OCI-LY7 (cell line): ENCODE results near the gene ERI3. TPM values are rescaled to one million over a fixed set of nuclear protein-coding genes. Genes with fewer than 3 reads are reported as not detected.

Experiments used
- BruUV-seq: library from RNA; stranded (reverse); fragments of 400-500 nt; replicated peaks from 2 replicates; lab custom pipeline; 2021; lab: Mats Ljungman, UMichigan
- CTCF ChIA-PET: fragments of 300-600 bp; sonication (Branson Sonifier 250); formaldehyde crosslinking; loops from one replicate; lab custom pipeline; 2022; ENCODE audit warnings: antibody characterized with exemption; ENCODE audit not compliant: unreplicated experiment; lab: Charles Lee
- POLR2A ChIA-PET: fragments of 300-600 bp; sonication (Branson Sonifier 250); formaldehyde crosslinking; loops from one replicate; lab custom pipeline; 2022; ENCODE audit warnings: antibody characterized with exemption; lab: Charles Lee
- DNase-seq: peaks from one replicate; pipeline ENCODE4 v3.0.0-alpha.2; 2015; ENCODE audit warnings: low spot score
- H2AFZ ChIP-seq: fragments of 200-600 bp; sonication (generic), shearing (Covaris generic); 2 replicates; pipeline ENCODE4 v1.6.1; 2014; ENCODE audit warnings: mild to moderate bottlenecking, antibody characterized with exemption, low read length, moderate library complexity
- H3K27ac ChIP-seq: fragments of 200-600 bp; sonication (generic); 2 replicates; pipeline ENCODE4 v1.5.1; 2014; ENCODE audit warnings: mixed run types, low read depth, mild to moderate bottlenecking, moderate library complexity, low read length, inconsistent platforms; ENCODE audit not compliant: poor library complexity, severe bottlenecking
- H3K36me3 ChIP-seq: fragments of 200-600 bp; sonication (generic); 2 replicates; pipeline ENCODE4 v1.6.1; 2014; ENCODE audit warnings: mild to moderate bottlenecking, antibody characterized with exemption, low read length, moderate library complexity, mixed read lengths; ENCODE audit not compliant: insufficient read depth
- H3K4me1 ChIP-seq: fragments of 200-600 bp; sonication (generic); 2 replicates; pipeline ENCODE4 v1.5.1; 2014; ENCODE audit warnings: mild to moderate bottlenecking, low read length; ENCODE audit not compliant: insufficient read depth, poor library complexity, severe bottlenecking
- H3K4me2 ChIP-seq: fragments of 200-600 bp; sonication (generic); 2 replicates; pipeline ENCODE4 v1.6.1; 2014; ENCODE audit warnings: mild to moderate bottlenecking, low read length
- H3K4me3 ChIP-seq: fragments of 200-600 bp; sonication (generic); 2 replicates; pipeline ENCODE4 v1.5.1; 2014; ENCODE audit warnings: mild to moderate bottlenecking, low read depth, low read length; ENCODE audit not compliant: poor library complexity, severe bottlenecking
- H3K79me2 ChIP-seq: fragments of 200-600 bp; sonication (generic); 2 replicates; pipeline ENCODE4 v1.6.1; 2016; ENCODE audit warnings: low read depth, mild to moderate bottlenecking, low read length, moderate library complexity, mixed read lengths; ENCODE audit not compliant: insufficient read depth
- H3K9me2 ChIP-seq: fragments of 200-600 bp; sonication (generic); 2 replicates; pipeline ENCODE4 v1.6.1; 2016; ENCODE audit warnings: mild to moderate bottlenecking, low read length, mixed read lengths; ENCODE audit not compliant: insufficient read depth
- H3K9me3 ChIP-seq: fragments of 200-600 bp; sonication (generic); 2 replicates; pipeline ENCODE4 v1.6.1; 2014; ENCODE audit warnings: mild to moderate bottlenecking, mixed run types, low read length, mixed read lengths
- H4K20me1 ChIP-seq: fragments of 200-600 bp; sonication (generic); 2 replicates; pipeline ENCODE4 v1.6.1; 2014; ENCODE audit warnings: mild to moderate bottlenecking, antibody characterized with exemption, low read length, moderate library complexity, mixed read lengths; ENCODE audit not compliant: insufficient read depth
- EZH2phosphoT487 ChIP-seq: fragments of 200-600 bp; sonication (generic); IDR thresholded peaks from 2 replicates; pipeline ENCODE4 v1.6.1; 2018; ENCODE audit warnings: low read depth, borderline replicate concordance, mild to moderate bottlenecking, mixed run types, antibody characterized with exemption, low read length, moderate library complexity, mixed read lengths
- intact Hi-C: fragments of 100-400 bp; cut with micrococcal nuclease; formaldehyde crosslinking; loops from one replicate; pipeline ENCODE4 v1.10.0; 2022; ENCODE audit not compliant: unreplicated experiment
- total RNA-seq, 2 experiments: library from RNA; depleted of rRNA in 1 of 2; stranded (reverse); fragments of >200 nt in 1 of 2; shearing (Covaris generic) in 1 of 2; gene quantifications; 2 replicates each; pipeline ENCODE4 v1.2.3, GENCODE V29; 2014 to 2022
- TF ChIP-seq, protein P1 (sequence below): fragments of 200-600 bp; sonication (generic); conservative IDR thresholded peaks from 2 replicates; pipeline ENCODE4 v1.5.1; 2014; ENCODE audit warnings: mild to moderate bottlenecking, antibody characterized with exemption, low read length, moderate library complexity, mixed read lengths

Gene ERI3
- total RNA-seq, 2 experiments from 2014 or later: 46.5 to 47.4 TPM

GRCh38 chr1:44303532-44303931 is 51.5 kb downstream of the ERI3 start:
- no peak overlapping the region for H3K4me3 ChIP-seq
- H3K27ac ChIP-seq: no peak overlapping the region
- ChIA-PET POLR2A (no interaction called here), CTCF (no interaction called here)
- intact Hi-C loops: no loop called here
- no peak overlapping the region for H3K4me2 ChIP-seq
- no peak overlapping the region for H2AFZ ChIP-seq
- H3K9me3 ChIP-seq: no peaks in the 10 kb centered on the region
- no TSS peak for BruUV-seq
- DNase-seq: no peak
- no peaks in the 10 kb centered on the region for H4K20me1 ChIP-seq
- H3K79me2 ChIP-seq: no peaks in the 10 kb centered on the region
- H3K4me1 ChIP-seq: no peaks in the 10 kb centered on the region
- H3K9me2 ChIP-seq: no peaks in the 10 kb centered on the region
- H3K36me3 ChIP-seq: peaks cover 58% of the 10 kb centered on the region
- no peak for TF ChIP-seq EZH2phosphoT487
- TF ChIP-seq, protein P1, sequence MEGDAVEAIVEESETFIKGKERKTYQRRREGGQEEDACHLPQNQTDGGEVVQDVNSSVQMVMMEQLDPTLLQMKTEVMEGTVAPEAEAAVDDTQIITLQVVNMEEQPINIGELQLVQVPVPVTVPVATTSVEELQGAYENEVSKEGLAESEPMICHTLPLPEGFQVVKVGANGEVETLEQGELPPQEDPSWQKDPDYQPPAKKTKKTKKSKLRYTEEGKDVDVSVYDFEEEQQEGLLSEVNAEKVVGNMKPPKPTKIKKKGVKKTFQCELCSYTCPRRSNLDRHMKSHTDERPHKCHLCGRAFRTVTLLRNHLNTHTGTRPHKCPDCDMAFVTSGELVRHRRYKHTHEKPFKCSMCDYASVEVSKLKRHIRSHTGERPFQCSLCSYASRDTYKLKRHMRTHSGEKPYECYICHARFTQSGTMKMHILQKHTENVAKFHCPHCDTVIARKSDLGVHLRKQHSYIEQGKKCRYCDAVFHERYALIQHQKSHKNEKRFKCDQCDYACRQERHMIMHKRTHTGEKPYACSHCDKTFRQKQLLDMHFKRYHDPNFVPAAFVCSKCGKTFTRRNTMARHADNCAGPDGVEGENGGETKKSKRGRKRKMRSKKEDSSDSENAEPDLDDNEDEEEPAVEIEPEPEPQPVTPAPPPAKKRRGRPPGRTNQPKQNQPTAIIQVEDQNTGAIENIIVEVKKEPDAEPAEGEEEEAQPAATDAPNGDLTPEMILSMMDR: no peak

GRCh38 chr1:44302541-44302940 is 52.5 kb downstream of the ERI3 start:
- Histone ChIP-seq H3K9me2 (no peaks in the 10 kb centered on the region), H3K4me2 (no peak overlapping the region), H3K36me3 (peaks cover 55% of the 10 kb centered on the region), H3K4me1 (no peaks in the 10 kb centered on the region), H3K79me2 (no peaks in the 10 kb centered on the region), H2AFZ (no peak overlapping the region), H4K20me1 (no peaks in the 10 kb centered on the region), H3K9me3 (no peaks in the 10 kb centered on the region), H3K4me3 (no peak overlapping the region), H3K27ac (no peak overlapping the region)
- DNase-seq: no peak
- no peak for TF ChIP-seq EZH2phosphoT487
- TF ChIP-seq, protein P1: no peak
- POLR2A ChIA-PET: no interaction called here
- BruUV-seq: no TSS peak
- CTCF ChIA-PET: no interaction called here
- intact Hi-C loops: no loop called here

- CTCF ChIA-PET: no interaction called here
- BruUV-seq: no TSS peak
- DNase-seq: no peak
Observed at GRCh38 chr1:44301442-44301841, 53.6 kb downstream of the ERI3 start.

More at GRCh38 chr1:44301442-44301841, 53.6 kb downstream of the ERI3 start:
- Histone ChIP-seq H3K4me3 (no peak overlapping the region), H2AFZ (no peak overlapping the region), H4K20me1 (no peaks in the 10 kb centered on the region), H3K4me2 (no peak overlapping the region), H3K4me1 (no peaks in the 10 kb centered on the region), H3K27ac (no peak overlapping the region), H3K9me2 (no peaks in the 10 kb centered on the region), H3K79me2 (no peaks in the 10 kb centered on the region), H3K36me3 (peaks cover 53% of the 10 kb centered on the region; the same call in 1 of the 2 replicates), H3K9me3 (no peaks in the 10 kb centered on the region)
- intact Hi-C loops: no loop called here
- POLR2A ChIA-PET: no interaction called here
- TF ChIP-seq EZH2phosphoT487: no peak
- TF ChIP-seq, protein P1: no peak
